ENCODE results near the gene ADAMTS15.

DNA sequence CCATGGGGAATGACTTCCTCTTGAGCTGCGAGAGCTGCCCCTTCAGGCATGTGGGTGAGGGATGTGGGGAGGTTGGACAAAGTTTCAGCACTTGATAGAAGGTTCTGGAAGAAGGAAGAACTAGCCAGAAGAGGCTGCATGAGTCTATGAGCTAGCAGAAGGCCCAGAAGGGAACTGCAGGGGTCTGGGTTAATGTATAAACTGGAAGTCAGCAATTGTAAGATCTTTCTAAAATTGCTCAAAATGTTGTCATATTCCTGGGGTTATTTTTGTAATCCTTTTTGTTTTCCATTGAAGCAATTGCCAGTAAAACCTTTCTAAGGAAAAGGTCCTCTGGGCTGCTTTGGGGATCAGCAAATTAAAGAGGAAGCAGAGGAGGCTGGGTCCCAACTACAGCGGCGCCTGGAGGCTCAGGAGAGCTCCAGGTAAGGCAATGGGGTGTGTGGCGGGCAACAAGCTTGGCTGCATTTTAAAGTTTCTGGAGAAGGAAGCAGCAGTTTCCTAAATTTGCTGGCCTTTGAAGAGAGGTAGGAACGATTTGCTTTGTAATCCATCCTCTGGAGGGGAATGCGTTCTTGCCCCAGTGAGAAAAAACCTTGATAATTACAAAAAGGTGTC lies 29.2 kb downstream of the ADAMTS15 start:
- TF ChIP-seq, protein P1, sequence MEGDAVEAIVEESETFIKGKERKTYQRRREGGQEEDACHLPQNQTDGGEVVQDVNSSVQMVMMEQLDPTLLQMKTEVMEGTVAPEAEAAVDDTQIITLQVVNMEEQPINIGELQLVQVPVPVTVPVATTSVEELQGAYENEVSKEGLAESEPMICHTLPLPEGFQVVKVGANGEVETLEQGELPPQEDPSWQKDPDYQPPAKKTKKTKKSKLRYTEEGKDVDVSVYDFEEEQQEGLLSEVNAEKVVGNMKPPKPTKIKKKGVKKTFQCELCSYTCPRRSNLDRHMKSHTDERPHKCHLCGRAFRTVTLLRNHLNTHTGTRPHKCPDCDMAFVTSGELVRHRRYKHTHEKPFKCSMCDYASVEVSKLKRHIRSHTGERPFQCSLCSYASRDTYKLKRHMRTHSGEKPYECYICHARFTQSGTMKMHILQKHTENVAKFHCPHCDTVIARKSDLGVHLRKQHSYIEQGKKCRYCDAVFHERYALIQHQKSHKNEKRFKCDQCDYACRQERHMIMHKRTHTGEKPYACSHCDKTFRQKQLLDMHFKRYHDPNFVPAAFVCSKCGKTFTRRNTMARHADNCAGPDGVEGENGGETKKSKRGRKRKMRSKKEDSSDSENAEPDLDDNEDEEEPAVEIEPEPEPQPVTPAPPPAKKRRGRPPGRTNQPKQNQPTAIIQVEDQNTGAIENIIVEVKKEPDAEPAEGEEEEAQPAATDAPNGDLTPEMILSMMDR (IDR thresholded peaks at IDR 0.05): no peak
- TF ChIP-seq EP300 (IDR thresholded peaks at IDR 0.05): no peak
